ENCODE measurements around the gene SMARCD3. TPM values are rescaled to one million over a fixed set of nuclear protein-coding genes. Genes with fewer than 3 reads are reported as not detected.

The SMARCD3 gene
- 110 TPM for total RNA-seq
- long read RNA-seq, transcript SMARCD3-201 (13 exons, 1,993 nt), result major isoform, 65 of 103 reads
- long read RNA-seq, transcript SMARCD3-203 (14 exons, 2,018 nt), result minor isoform, 13 of 103 reads
- long read RNA-seq, partial matches to known transcripts, result 8 of 103 reads
- long read RNA-seq, other reads (novel, unspliced or antisense), result 16 of 103 reads

DNA sequence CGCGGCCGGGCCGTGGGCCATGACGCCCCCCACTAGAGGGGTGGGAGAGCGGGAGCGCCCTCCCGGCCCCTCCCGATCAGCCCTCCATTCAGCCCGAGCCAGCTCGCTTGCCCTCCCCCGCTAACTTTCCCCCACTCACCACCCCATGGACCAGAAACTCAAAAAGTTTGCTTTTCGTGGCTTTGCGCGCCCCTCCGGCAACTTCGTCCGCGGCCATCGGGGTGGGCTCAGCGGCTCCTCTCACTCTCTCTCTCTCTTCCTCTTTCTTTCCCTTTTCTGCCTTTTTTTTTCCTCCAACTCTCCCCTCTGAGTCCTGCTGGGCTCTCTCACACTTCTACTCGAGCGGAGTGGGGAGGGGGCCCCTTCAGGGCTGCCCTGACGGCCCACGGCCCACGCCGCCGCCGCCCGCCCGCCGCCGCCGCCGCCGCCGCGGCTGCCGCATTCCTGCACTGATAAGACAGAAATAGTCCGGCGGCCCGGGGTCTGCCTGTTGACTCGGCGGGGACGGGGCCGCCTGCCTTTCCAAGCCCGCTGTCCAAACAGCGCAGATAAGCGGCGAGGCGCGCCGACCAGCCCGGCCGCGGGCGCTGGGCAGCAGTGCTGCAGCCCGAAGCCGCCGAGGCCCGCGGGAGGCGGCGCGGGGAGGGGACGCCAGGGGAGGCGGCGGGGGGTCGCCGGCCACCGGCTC lies at the start of gene SMARCD3:
Gene SMARCD3 (minus strand): TSS at position 349 of the 688 bp plus-strand sequence. CDS start 132 bp downstream, at position 217.
- DNase-seq (ENCODE audit: missing footprints), result peak; percentile 91
- intact Hi-C loops (cut with DNase I), result loop anchor here (2.0 kb wide), 1 partner anchor 54 kb away; no protein-coding TSS in a partner anchor
- ATAC-seq, result peak; percentile 45

DNA sequence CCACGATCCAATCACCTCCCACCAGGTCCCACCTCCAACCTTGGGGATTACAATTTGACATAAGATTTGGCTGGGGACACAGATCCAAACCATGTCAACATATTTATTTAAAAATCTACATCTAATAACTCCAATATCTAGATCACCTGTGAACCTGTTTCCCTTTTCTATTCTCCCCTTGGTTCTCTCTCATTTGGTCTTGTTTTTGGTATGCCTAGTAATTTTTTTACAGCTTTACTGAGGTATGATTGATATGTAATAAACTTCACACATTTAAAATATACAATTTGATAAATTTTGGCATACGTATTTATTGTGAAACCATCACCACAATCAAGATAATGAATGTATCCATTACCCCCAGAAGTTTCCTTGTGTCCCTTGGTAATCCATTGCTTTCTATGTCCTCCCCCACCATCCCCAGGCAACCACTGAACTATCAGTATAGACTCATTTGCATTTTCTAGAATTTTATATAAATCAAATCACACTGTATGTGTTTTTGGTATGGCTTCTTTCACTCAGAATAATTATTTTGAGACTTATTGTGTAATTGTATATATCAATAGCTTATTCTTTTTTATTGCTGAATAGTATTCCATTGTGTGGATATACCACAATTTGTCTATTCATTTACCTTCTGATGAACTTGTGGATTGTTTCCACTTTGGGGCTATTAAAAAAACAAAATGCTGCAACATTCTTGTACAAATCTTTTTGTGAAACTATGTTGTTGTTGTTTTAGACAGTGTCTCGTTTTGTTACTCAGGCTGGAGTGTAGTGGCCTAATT lies 47.9 kb upstream of the SMARCD3 start:
- no peak for ATAC-seq
- intact Hi-C loops (cut with DNase I), result no loop called here

DNA sequence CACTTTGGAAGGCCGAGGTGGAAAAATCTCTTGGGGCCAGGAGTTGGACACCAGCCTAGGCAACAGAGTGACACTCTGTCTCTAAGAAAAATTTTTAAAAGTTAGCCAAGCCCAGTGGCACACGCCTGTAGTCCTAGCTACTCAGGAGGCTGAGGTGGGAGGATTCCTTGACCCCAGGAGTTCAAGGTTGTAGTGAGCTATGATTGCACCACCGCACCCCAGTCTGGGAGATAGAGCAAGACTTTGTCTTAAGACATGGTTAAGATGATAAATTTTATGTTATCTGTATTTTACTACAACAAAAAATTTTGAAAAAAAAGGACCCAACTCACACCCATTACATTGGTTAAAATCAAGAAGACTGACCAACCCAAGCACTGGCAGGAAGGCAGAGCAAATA lies 44.4 kb upstream of the SMARCD3 start:
- no peak for ATAC-seq
- intact Hi-C loops (cut with DNase I), result no loop called here
- no peak for DNase-seq (ENCODE audit: missing footprints)

More for the DNA sequence above, 47.9 kb upstream of the SMARCD3 start:
- no peak for DNase-seq (ENCODE audit: missing footprints)

DNA sequence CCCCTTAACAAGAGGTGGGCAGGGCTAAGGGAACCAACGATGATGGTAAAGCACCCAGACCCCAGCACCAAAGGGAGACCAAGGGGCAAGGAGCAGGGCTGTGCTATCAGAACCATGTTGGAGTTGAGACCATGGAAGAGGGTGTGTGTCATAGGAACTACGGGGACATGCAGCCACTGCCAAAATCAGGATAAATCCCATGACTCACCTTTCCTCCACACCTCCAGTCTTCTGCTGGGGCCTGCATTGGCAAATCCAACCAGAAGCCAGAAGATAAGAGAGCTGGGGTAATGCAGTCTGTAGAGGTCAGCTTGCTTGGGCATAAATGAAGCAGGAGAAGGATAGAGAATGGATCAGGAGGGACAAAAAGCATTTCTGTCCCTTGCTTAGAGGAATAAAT lies 42.7 kb upstream of the SMARCD3 start:
- no peak for DNase-seq (ENCODE audit: missing footprints)
- ATAC-seq, result no peak
- intact Hi-C loops (cut with DNase I), result no loop called here

DNA sequence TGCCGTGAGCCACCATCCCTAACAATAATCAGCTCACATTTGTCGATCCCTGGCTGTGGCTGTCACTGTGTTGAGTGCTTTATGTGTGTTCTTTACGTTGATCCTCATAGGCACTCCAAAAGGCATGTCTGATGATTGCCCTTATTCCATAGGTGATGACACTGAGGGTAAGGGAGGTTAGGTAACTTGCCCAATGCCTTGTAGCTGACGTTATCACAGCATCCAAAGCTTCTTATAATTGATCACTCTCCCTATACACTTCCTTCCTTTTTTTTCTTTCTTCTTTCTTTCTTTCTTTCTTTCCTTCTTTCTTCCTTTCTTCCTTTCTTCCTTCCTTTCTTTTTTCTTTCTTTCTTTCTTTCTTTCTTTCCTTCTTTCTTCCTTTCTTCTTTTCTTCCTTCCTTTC lies 41.9 kb upstream of the SMARCD3 start:
- intact Hi-C loops (cut with DNase I), result no loop called here
- DNase-seq (ENCODE audit: missing footprints), result no peak
- no peak for ATAC-seq

DNA sequence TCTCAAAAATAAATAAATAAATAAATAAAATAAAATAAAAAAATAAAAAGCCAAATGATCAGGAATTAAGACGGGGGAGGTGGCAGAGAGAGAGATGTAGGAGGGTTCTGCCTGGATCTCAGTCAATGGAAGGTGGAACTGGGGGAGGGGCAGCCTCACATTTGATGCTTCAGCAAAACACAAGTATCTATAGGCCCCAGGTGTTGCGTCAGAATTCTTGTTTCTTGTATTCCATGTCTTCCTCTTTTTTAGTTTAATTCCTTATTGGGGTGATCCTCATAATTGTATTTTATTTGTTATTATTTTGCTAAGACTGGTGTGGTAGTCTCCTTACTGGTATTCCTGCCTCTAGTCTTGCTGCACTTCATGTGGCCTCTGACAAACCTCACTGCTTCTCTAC lies 41.4 kb upstream of the SMARCD3 start:
- no peak for DNase-seq (ENCODE audit: missing footprints)
- ATAC-seq, result no peak
- intact Hi-C loops (cut with DNase I), result no loop called here

DNA sequence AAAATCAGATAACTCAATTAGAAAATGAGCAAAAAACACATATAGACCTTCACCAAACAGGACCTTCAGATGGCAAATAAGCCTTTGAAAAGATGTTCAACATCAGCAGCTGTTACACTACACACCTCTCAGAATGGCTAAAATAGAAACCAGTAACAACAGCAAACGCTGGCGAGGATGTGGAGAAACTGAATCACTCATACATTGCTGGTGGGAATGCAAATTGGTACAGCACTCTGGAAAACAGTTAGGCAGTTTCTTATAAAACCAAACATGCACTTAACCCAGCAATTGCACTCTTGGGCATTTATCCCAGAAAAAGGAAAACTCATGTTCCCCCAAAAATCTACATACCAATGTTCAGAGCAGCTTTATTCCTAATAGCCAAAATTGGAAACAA lies 37.7 kb upstream of the SMARCD3 start:
- intact Hi-C loops (cut with DNase I), result no loop called here
- ATAC-seq (no peak), DNase-seq (ENCODE audit: missing footprints) (no peak)

DNA sequence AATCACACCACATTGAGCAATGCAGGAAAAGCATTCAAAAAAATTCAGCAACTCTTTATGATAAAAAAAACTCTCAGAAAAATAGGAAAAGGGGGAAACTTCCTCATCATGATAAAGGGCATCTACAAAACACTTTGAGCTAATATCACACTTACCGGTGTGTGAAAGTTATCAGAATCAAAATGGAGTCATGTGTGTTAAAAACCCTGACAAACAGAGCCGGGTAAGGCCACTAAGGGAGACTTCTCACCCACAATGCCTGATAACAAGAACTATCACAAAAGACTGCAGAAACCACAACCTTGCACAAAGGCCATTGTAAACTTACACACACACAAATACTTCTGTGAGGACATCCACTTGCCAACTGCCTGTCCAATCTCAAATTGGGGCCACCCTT lies 34.8 kb upstream of the SMARCD3 start:
- intact Hi-C loops (cut with DNase I), result no loop called here
- DNase-seq (ENCODE audit: missing footprints) (no peak), ATAC-seq (no peak)

DNA sequence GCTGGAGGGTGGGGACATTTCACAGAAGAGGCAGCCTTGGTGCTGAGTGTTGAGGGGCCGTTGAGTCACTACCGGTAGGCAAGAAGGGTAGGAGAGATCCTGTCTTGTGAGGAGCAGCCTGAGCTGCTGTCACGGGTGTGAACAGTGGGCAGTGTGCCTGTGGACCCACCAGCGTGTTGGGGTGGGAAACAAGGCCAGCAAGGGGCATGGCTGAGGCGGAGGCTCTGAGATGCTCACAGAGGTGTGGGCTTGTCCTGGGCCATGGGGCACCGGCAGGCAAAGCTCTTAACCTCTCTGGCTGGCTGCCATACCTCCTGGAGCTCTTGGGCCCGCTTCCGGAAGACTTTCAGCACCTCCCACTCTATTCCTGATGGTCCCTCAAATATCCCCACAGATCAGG lies 33.6 kb upstream of the SMARCD3 start:
- intact Hi-C loops (cut with DNase I), result no loop called here
- ATAC-seq, result no peak
- DNase-seq (ENCODE audit: missing footprints), result no peak

DNA sequence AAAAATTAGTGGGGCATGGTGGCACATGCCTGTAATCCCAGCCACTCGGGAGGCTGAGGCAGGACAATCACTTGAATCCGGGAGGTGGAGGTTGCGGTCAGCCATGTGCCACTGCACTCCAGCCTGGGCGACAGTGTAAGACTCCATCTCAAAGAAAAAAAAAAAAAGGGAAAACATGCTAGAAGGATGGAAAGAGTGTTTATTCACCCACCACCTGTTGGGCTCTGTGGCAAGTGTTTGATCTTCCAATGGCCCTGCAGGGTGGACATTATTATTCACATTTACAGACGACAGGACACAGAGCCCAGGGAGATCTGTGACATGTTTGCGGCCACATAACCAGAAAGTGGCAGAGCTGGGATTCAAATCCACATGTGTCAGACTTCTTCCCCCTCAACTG lies 33.2 kb upstream of the SMARCD3 start:
- DNase-seq (ENCODE audit: missing footprints) (no peak), ATAC-seq (no peak)
- intact Hi-C loops (cut with DNase I), result no loop called here

DNA sequence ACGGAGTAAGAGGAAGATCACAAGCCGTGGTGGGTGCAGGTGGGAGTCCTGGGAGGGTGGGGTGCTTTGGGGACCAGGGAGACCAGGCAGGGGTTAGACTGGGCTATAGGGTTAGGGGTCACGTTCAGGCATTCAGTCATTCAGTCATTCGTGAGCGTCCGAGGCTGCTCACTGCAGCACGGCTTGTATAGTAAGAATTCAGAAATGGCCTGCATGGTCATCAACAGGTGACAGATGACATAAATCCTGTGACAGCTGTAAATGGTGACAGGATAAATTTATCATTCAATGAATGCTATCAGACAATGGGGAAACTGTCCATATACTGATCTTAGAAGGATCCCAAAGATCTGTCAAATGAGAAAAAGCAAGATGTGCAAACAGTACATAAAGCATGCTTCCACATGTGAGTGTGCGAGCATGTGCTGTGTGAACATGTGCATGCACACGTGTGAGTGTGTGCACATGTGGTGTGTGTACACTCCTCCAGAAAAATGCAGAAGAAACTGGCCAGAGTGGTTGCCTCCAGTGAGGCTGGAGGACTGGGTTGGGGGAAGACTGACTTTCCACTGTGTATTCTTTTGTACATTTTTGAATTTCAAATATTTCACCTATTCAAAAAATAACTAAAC lies 32.0 kb upstream of the SMARCD3 start:
- no peak for DNase-seq (ENCODE audit: missing footprints)
- no peak for ATAC-seq
- intact Hi-C loops (cut with DNase I), result no loop called here

DNA sequence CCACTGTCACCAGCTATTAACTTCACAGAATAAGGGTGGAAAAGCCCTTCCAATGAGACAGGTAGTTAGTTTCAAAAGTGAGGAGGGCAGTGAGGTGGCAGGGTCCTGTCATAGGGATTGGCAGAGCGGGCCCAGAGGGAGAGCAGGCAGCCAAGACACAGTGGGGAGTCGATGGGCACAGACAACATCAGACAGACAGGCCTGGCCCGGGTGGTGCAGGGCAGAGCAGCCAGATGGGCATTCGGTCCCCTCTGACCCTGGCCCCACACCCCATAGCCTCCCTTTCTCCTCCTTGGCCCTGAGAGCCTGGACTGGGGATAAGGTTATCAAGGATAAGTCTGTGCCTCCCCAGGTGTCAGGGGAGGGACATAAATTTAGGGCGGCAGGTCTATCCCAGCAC lies 31.4 kb upstream of the SMARCD3 start:
- ATAC-seq (no peak), DNase-seq (ENCODE audit: missing footprints) (no peak)
- intact Hi-C loops (cut with DNase I), result no loop called here

DNA sequence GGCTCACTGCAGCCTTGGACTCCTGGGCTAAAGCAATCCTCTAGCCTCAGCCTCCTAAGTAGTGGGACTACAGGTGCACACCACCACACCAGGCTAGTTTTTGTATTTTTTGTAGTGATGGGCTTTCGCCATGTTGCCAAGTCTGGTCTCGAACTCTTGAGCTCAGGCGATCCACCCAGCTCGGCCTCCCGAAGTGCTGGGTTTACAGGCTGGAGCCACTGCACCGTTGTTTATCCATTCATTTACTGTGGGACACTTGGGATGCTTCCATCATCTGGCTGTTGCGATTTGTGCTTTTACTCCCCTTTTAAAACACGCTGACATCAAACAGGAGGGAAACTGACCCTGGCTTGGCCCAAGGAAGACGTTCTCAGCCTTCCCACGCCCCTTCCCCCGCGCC lies 30.5 kb upstream of the SMARCD3 start:
- no peak for ATAC-seq

DNA sequence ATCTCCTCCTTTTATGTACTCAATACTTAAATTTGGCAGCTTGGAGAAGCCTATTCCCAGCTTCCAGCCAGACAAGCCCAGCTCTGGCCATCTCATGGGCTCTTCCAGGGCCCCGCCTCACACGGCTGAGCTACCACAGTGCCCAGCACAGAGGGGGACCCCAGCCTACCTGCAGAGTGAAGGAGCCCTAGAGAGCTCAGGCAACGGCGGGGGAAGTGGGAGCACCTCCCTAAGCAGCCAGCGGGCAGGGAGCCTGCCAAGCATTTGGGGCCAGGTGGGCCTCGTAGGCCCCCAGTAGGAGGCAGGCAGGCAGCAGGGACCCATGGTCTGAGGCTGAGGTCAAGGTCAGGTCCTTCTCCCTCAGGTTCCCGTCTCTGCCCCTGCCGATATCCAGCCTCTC lies 29.1 kb upstream of the SMARCD3 start:
- intact Hi-C loops (cut with DNase I), result no loop called here
- DNase-seq (ENCODE audit: missing footprints) (no peak), ATAC-seq (no peak)

More for the DNA sequence above, 30.5 kb upstream of the SMARCD3 start:
- intact Hi-C loops (cut with DNase I), result no loop called here
- no peak for DNase-seq (ENCODE audit: missing footprints)

DNA sequence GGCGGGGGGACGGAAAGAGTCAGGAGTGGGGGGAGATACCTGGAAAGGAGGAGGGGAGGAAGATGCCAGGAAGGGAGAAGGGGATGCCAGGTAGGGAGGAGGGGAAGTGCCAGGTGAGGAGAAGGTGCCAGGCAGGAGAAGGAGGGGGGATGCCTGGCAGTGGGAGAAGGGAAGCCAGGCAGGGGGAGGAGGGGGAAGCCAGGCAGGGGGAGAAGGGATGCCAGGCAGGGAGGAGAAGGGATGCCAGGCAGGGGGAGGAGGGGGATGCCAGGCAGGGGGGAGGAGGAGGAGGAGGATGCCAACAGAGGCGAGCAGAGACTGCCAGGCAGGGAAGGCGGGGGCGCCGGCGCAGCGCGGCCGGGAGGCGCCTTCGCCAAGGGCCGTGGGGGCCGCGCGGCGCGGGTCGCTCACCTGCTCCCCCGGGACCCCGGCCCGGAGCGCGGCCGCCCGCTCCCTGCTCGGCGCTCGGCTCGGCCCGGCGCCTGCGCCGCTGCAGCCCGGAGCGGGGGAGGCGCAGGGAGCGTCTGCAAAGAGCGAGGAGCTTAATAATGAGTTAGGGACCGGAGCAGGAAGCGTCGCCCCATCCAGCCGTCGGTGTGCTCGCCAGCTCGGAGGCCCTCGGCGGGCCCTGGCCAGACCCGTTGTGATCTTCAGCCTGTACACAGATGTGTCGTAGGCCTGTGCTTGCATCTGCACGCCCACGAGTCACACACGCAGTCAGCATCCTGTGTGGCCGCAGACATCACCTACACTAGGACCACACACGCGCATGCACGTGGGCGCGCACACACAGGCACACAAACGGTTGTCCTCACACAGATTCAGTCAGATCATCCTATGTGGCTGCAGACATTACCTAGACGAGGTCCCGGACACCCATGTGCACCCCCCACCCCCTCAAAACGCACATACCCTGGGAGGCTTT lies 28.4 kb upstream of the SMARCD3 start:
- DNase-seq (ENCODE audit: missing footprints) (peak; percentile 81), ATAC-seq (peak; percentile 58)
- intact Hi-C loops (cut with DNase I), result no loop called here

DNA sequence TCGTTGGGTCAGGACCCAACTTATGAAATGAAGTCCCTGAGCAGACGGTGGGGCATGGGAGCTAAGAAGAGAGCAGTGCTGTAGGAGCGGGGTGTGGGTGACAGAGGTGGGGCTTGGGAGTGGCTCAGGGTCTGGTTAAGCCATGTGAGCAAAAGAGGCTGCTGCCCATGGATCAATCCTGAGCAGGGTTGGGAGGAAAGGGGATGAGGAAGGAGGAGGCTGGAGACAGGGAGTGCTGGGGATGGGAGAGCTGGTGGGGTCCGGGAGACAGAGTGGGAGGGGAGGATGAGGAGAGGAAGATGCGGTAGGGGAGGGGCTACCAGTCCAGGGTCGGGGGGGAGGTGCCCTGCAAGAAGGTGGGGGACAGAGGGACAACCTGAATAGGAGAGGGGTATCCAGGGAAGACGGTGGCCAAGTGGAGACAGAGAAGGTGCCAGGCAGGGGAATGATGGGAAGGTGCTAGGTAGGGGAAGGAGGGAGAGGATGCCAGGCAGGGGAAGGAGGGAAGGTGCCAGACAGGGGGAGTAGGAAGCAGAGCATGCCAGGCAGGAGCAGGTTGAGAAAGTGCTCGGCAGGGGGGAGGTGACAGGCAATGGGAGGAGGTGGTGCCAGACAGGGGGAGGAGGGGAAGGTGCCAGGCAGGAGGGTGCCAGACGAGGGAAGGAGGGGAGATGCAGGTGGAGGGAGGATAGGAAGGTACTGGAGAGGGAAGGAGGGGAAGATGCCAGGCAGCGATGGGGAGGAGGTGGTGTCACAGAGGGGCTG lies 27.5 kb upstream of the SMARCD3 start:
- DNase-seq (ENCODE audit: missing footprints), result no peak
- intact Hi-C loops (cut with DNase I), result no loop called here
- no peak for ATAC-seq

DNA sequence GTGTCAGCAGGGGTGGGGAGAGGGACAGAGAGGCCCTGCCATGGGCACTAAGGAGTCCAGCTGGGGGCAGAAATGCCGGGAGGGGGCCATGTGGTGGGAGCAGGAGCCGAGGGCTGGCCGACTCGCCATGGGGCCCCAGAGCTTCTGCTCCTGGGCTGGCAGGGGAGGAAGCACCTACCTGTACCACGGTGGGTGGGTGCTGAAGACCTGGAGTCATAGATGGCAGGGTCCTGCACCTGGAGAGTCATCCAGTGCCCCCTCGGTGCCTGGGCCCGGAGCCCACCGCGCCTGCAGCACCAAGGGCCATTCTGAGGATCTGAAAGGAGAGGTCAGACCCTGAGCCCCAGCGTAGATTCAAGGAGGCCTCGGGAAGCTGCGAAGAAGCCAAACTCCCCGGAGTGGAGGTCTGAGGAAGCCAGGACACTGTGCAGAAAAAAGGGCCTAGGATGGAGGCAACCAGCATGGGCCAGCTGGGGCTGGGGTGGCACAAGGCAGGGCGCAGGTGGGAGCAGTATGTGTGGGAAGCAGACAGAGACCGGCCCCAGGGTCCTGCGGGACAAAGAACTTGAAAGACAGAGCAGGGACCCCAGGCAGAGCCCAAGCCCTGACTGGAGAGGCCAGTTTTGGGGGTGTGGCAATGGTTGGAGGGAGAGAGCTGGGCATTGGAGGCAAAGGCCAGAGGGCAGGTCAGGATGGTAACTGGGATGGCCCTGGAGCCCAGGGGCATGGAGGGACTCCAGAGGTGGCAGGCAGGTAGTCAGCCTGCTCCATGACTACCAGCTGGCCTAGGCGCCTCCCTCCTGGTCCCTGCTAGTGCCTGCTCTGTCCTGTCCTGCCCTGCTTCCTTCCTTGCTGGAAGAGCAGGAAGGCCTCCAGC lies 26.7 kb upstream of the SMARCD3 start:
- DNase-seq (ENCODE audit: missing footprints) (no peak), ATAC-seq (no peak)
- intact Hi-C loops (cut with DNase I), result no loop called here

Measured in Right ventricle myocardium inferior (tissue), 1 donor.